ENCODE data around the gene NTM. TPM values are rescaled to one million over a fixed set of nuclear protein-coding genes. Genes with fewer than 3 reads are reported as not detected.

NTM gene
- total RNA-seq, 4 donors from 2014 or later = 0.40 to 3.1 (median 2.1) TPM; not detected in 1

- no peaks in the 10 kb centered on the region for H3K4me1 ChIP-seq
- no peak overlapping the region for H3K27ac ChIP-seq
- TF ChIP-seq POLR2A (IDR thresholded peaks at IDR 0.05) = no peak
- TF ChIP-seq EP300 (IDR thresholded peaks at IDR 0.05; ENCODE audit: low read depth) = no peak
- TF ChIP-seq POLR2AphosphoS5 (IDR thresholded peaks at IDR 0.05) = no peak
- no peak for TF ChIP-seq CTCF (IDR thresholded peaks at IDR 0.05)
- H3K4me3 ChIP-seq = no peak overlapping the region
- DNase-seq = no peak
- H3K9me3 ChIP-seq = no peaks in the 10 kb centered on the region
- no peaks in the 10 kb centered on the region for H3K27me3 ChIP-seq
- in situ Hi-C loops (cut with MboI; ENCODE audit: low pct_ligation_motif_present in 1 of 4, low pct_unique_long_range_greater_than_20kb in 1 of 4, low sequenced_read_pairs in 3 of 4) (loop anchor here in 1 of 4 donors (25.0 kb wide), 1 partner anchor 98 kb away; no protein-coding TSS in a partner anchor), intact Hi-C loops (cut with DNase I; ENCODE audit: low total_unique reads) (no loop called here)
- H3K36me3 ChIP-seq = no peaks in the 10 kb centered on the region
- 40 to 50% methylated on average over 6 of the region's 6 CpGs for WGBS, 2 donors (ENCODE audit: low coverage in 1 of 2)
These were observed 919.3 kb downstream of the NTM start for GRCh38 chr11:132289590-132290256.

- Histone ChIP-seq H3K27me3 (no peaks in the 10 kb centered on the region), H3K4me1 (no peaks in the 10 kb centered on the region), H3K36me3 (no peaks in the 10 kb centered on the region), H3K27ac (no peak overlapping the region), H3K9me3 (no peaks in the 10 kb centered on the region), H3K4me3 (no peak overlapping the region)
- intact Hi-C loops (cut with DNase I; ENCODE audit: low total_unique reads) (no loop called here), in situ Hi-C loops (cut with MboI; ENCODE audit: low pct_ligation_motif_present in 1 of 4, low pct_unique_long_range_greater_than_20kb in 1 of 4, low sequenced_read_pairs in 3 of 4) (loop anchor here in 1 of 4 donors (25.0 kb wide), 1 partner anchor 94 kb away; no protein-coding TSS in a partner anchor)
- TF ChIP-seq EP300 (IDR thresholded peaks at IDR 0.05; ENCODE audit: low read depth) (no peak), CTCF (IDR thresholded peaks at IDR 0.05) (no peak), POLR2A (IDR thresholded peaks at IDR 0.05) (no peak), POLR2AphosphoS5 (IDR thresholded peaks at IDR 0.05) (no peak)
- DNase-seq = no peak
- WGBS, 2 donors (ENCODE audit: low coverage in 1 of 2) = 75 to 88% methylated on average over 2 to 4 of the region's 4 CpGs
These were observed 923.2 kb downstream of the NTM start for GRCh38 chr11:132293586-132293985.

- no peak for TF ChIP-seq EP300 (IDR thresholded peaks at IDR 0.05; ENCODE audit: low read depth)
- TF ChIP-seq POLR2A (IDR thresholded peaks at IDR 0.05) = no peak
- no peak for TF ChIP-seq CTCF (IDR thresholded peaks at IDR 0.05)
- TF ChIP-seq POLR2AphosphoS5 (IDR thresholded peaks at IDR 0.05) = no peak
- Histone ChIP-seq H3K4me3 (no peak overlapping the region), H3K27ac (no peak overlapping the region), H3K4me1 (no peaks in the 10 kb centered on the region), H3K36me3 (no peaks in the 10 kb centered on the region), H3K9me3 (no peaks in the 10 kb centered on the region), H3K27me3 (no peaks in the 10 kb centered on the region)
- DNase-seq = no peak
- in situ Hi-C loops (cut with MboI; ENCODE audit: low pct_ligation_motif_present in 1 of 4, low pct_unique_long_range_greater_than_20kb in 1 of 4, low sequenced_read_pairs in 3 of 4) = loop anchor here in 1 of 4 donors (25.0 kb wide), 1 partner anchor 90 kb away; no protein-coding TSS in a partner anchor
- WGBS, 2 donors (ENCODE audit: low coverage in 1 of 2) = 80% methylated on average over 1 to 3 of the region's 3 CpGs
- intact Hi-C loops (cut with DNase I; ENCODE audit: low total_unique reads) = no loop called here
These were observed 926.7 kb downstream of the NTM start for GRCh38 chr11:132296946-132297610.

- TF ChIP-seq CTCF (IDR thresholded peaks at IDR 0.05) = no peak
- TF ChIP-seq POLR2AphosphoS5 (IDR thresholded peaks at IDR 0.05) = no peak
- no peak for TF ChIP-seq EP300 (IDR thresholded peaks at IDR 0.05; ENCODE audit: low read depth)
- no peak for TF ChIP-seq POLR2A (IDR thresholded peaks at IDR 0.05)
These were observed 927.9 kb downstream of the NTM start for GRCh38 chr11:132298357-132298756.

More at GRCh38 chr11:132298357-132298756, 927.9 kb downstream of the NTM start:
- no peaks in the 10 kb centered on the region for H3K36me3 ChIP-seq
- no peak for DNase-seq
- no peak overlapping the region for H3K4me3 ChIP-seq
- no peak overlapping the region for H3K27ac ChIP-seq
- 77 to 91% methylated on average over 4 of the region's 4 CpGs for WGBS, 2 donors (ENCODE audit: low coverage in 1 of 2)
- in situ Hi-C loops (cut with MboI; ENCODE audit: low pct_ligation_motif_present in 1 of 4, low pct_unique_long_range_greater_than_20kb in 1 of 4, low sequenced_read_pairs in 3 of 4) = loop anchor here in 1 of 4 donors (25.0 kb wide), 1 partner anchor 89 kb away; no protein-coding TSS in a partner anchor
- no peaks in the 10 kb centered on the region for H3K9me3 ChIP-seq
- H3K4me1 ChIP-seq = no peaks in the 10 kb centered on the region
- intact Hi-C loops (cut with DNase I; ENCODE audit: low total_unique reads) = no loop called here
- no peaks in the 10 kb centered on the region for H3K27me3 ChIP-seq

Data from transverse colon (tissue), 4 donors.